ENCODE data around the gene ADCY7.
"Not testable (repeated sequence)": the region's sequence is repeated elsewhere in the genome, so short reads cannot be mapped to it uniquely, and the experiment has no call there.

The ADCY7 gene

GRCh38 chr16:50316102-50316847, 49.9 kb downstream of the ADCY7 start:
- DNase-seq, result no peak

GRCh38 chr16:50316848-50317630, 50.7 kb downstream of the ADCY7 start:
- peak; percentile 17 for DNase-seq

DNA sequence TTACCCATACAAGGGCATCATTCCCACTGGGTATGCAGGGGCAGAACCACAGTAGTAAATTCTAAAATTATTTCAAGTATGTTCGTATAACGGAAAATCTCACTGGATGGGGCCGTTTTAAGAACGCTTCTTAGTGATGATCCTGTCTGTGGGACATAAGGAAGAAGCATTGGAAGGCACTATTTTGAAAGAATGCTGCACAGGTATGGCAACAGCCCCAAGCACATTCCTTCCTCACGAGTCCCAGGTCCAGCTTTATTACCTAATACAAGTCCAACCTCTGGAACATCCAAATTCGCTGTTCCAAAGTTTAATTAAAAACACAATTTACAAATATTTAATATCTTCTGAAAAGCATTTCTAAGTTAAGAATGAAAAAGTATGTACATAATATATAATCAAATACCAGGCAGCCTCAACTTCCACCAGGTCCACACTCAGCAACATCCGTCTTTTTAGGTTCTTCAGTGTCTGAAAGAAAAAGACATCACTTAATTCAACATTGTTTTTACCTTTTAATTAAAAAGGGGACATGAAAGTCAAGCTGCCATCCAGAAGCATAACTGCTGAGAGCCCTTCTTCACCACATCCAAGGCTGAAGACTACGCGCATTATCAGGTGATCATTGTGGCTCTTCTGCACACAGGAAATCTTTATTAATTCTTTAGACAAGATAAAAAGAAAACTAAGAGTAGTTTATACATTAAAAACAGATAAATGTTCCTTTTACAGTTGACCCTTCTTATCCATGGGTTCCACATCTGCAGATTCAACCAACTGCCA, 52.6 kb downstream of the ADCY7 start:
- DNase-seq, result no peak

DNA sequence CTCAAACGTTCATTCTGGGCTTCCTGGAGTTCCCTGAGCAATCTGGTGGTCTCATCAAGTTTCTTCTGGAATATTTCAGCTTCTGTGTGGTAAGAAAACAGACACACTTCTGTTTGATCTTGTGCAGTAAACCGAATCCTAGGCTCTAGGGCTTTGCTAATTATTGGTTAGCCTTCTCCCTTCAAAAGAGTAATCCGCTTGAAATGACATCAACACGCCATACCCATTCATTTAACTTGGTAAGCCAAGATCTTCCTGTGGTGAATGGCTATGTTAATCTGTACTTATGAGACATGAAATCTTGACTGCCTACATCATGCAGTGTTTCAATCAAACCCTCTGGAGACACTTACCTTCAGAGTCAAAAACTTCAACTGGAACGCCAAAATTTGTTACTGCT, 54.0 kb downstream of the ADCY7 start:
- DNase-seq, result no peak

- no peak for DNase-seq
Observed at GRCh38 chr16:50322333-50322732, 56.0 kb downstream of the ADCY7 start.

DNA sequence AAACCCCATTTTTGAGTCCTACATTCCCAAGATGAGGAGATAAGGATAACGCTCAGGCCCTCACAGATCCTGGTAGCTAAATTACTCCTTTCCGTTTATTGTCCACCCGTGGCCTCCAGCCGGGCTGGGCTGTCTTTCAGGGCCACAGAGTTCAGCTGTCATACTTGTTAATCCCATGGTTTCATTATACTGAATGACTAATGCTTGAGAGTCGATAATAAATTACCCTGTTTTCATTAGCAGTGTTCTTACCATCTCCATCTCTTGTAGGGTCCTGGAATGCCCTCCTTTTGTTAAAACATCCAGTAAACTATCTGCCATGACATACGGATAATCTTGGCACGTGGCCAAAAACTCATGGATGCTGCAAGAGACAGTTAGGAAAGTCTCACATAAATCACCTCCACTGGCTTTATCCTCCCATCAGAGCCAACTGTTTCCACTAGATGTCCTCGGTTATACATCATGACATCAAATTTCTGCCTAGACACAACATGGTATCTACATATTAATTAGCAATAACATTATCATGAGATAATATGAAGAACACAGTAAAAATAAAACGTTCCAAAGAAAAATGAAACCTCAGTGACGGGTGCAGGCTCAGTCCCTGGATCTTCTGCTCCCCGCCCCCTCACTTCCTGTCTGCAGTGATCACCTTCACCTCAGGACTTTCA, 57.1 kb downstream of the ADCY7 start:
- DNase-seq, result no peak

DNA sequence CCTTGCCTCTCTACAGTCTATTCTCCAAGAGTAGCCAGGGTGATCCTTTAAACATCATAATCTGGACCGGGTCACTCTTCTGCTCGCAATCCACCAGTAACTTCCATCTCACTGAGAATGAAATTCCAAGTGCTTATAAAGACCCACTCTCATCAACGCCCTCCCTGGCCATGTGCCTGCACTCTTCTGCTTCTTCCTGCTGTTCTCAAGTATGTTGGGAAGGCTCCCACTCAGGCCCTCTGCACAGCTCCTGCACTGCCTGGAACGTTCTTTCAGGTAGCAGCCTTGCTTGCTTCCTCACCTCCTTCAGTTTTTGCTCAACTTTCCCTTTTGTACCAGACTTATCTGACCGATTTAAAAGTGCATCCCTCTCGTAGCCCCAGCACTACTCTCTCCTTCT, 58.0 kb downstream of the ADCY7 start:
- no peak for DNase-seq

GRCh38 chr16:50326264-50326663, 59.9 kb downstream of the ADCY7 start:
- no peak for DNase-seq

GRCh38 chr16:50326835-50327465, 60.6 kb downstream of the ADCY7 start:
- DNase-seq, result no peak

GRCh38 chr16:50329446-50330189, 63.3 kb downstream of the ADCY7 start:
- DNase-seq, result no peak

- DNase-seq, result no peak
Observed at GRCh38 chr16:50331570-50331969, 65.2 kb downstream of the ADCY7 start.

DNA sequence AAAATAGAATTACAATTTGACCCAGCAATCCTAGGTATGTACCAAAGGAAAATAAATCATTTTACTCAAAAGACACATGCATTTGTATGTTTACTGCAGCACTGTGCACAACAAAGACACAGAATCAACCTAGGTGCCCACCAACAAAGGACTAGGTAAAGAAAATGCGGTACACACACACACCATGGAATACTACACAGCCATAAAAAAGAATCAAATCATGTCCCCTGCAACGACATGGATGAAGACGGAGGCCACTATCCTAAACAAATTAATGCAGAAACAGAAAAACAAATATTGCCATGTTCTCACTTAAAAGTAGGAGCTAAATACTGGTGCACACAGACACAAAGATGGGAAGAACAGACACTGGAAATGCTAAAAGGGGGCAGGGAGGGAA, 66.2 kb downstream of the ADCY7 start:
- DNase-seq, result no peak

GRCh38 chr16:50334106-50334975, 68.0 kb downstream of the ADCY7 start:
- no peak for DNase-seq

GRCh38 chr16:50335196-50335958, 69.0 kb downstream of the ADCY7 start:
- no peak for DNase-seq

DNA sequence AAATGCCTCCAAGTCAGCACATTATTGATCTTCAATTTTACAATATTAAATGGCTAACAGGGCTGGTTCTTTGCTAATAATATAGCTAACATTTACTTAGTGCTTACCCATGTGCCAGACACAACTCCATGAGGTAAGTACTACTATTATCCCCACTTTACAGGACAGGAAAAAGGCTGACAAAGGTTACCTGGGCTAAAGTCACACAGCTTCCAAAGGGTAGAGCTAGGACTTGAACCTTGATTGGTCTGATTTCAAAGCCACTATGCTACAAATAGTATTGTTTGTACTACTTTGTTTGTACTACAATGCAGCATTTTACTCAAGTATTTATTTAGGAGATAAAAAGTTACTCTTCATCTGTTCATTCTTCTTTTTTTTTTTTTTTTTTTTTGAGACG, 70.5 kb downstream of the ADCY7 start:
- no peak for DNase-seq

DNA sequence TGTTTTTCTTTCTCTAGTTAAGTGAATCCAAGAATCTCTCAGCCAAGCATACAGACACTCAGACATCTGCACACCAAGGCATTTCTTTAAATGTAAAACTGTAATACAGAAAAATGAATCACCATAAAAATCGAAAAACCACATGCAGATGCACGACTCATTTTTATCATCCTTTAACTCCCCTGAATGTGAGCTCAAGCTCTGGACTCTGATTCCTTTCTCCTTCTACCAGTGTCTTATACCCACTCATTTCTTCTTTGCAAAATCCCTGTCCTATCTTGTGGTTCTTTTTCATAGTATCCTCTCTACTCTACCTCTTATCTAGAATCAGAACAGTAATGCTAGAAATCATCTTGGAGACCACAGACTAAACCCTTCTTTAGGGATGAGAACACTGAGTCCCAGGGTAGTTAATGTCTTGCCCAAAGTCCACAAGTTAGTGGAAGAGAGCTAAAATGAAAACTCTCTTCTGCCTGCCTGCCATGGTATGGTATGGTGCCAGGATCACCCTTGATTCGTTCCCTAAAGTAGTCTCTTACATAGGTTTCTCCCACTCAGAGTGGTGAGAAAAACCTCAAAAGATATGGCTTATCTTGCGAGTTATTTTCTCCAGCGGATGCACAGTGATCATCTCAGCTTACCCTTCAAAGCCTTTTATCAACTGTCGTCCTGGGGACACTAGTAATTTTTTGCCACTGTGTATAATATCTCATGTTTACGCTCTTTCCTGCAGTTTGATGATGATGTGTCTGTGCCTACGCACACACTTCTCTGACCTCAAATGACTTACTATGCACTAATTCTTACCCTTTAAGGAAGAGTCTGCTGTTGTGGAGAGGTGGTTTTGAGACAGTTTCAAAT, 72.2 kb downstream of the ADCY7 start:
- DNase-seq, result no peak

- no peak for DNase-seq
Observed at GRCh38 chr16:50340578-50340977, 74.2 kb downstream of the ADCY7 start.

- DNase-seq, result not testable (repeated sequence)
Observed at GRCh38 chr16:50343566-50343965, 77.2 kb downstream of the ADCY7 start.

DNA sequence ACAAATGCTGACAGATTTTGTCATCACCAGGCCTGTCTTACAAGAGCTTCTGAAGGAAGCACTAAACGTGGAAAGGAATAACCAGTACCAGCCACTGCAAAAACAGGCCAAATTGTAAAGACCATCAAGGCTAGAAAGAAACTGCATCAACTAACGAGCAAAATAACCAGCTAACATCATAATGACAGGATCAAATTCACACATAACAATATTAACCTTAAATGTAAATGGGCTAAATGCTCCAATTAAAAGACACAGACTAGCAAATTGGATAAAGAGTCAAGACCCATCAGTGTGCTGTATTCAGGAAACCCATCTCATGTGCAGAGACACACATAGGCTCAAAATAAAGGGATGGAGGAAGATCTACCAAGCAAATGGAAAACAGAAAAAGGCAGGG, 78.9 kb downstream of the ADCY7 start:
- not testable (repeated sequence) for DNase-seq

All from NCI-H526 treated with DMSO at 0.1 percent for 48 hours (cell line).